ENCODE results near the gene CDK9.
"Not testable (repeated sequence)": the region's sequence is repeated elsewhere in the genome, so short reads cannot be mapped to it uniquely, and the experiment has no call there.

CDK9 gene

GRCh38 chr9:127780126-127780885, 5.5 kb upstream of the CDK9 start:
- no peak for DNase-seq (ENCODE audit: low read depth, low spot score)

- DNase-seq (ENCODE audit: low read depth, low spot score): not testable (repeated sequence)
Measured at GRCh38 chr9:127780909-127781308, 4.9 kb upstream of the CDK9 start.

- DNase-seq (ENCODE audit: low read depth, low spot score): no peak
Measured at GRCh38 chr9:127781806-127782205, 4.0 kb upstream of the CDK9 start.

GRCh38 chr9:127783111-127784008, 2.5 kb upstream of the CDK9 start:
- DNase-seq (ENCODE audit: low read depth, low spot score): no peak

- peak; percentile 92 for DNase-seq (ENCODE audit: low read depth, low spot score)
Measured at GRCh38 chr9:127785023-127785932, 556 bp upstream of the CDK9 start.

- DNase-seq (ENCODE audit: low read depth, low spot score): no peak
Measured at GRCh38 chr9:127786773-127787104, 905 bp downstream of the CDK9 start.

- DNase-seq (ENCODE audit: low read depth, low spot score): no peak
Measured at GRCh38 chr9:127788337-127789011, 2.6 kb downstream of the CDK9 start.

- DNase-seq (ENCODE audit: low read depth, low spot score): no peak
Measured at GRCh38 chr9:127789179-127789578, 3.3 kb downstream of the CDK9 start.

GRCh38 chr9:127790094-127790855, 4.4 kb downstream of the CDK9 start:
- DNase-seq (ENCODE audit: low read depth, low spot score): no peak

- no peak for DNase-seq (ENCODE audit: low read depth, low spot score)
Measured at GRCh38 chr9:127791085-127791484, 5.3 kb downstream of the CDK9 start.

- no peak for DNase-seq (ENCODE audit: low read depth, low spot score)
Measured at GRCh38 chr9:127792417-127793031, 6.7 kb downstream of the CDK9 start.

- no peak for DNase-seq (ENCODE audit: low read depth, low spot score)
Measured at GRCh38 chr9:127793093-127793708, 7.4 kb downstream of the CDK9 start.

GRCh38 chr9:127794001-127794791, 8.4 kb downstream of the CDK9 start:
- DNase-seq (ENCODE audit: low read depth, low spot score): no peak

GRCh38 chr9:127796225-127796813, 10.5 kb downstream of the CDK9 start:
- peak; percentile 41 for DNase-seq (ENCODE audit: low read depth, low spot score)

GRCh38 chr9:127796852-127797370, 11.1 kb downstream of the CDK9 start:
- peak; percentile 56 for DNase-seq (ENCODE audit: low read depth, low spot score)

GRCh38 chr9:127801955-127802575, 16.2 kb downstream of the CDK9 start:
- no peak for DNase-seq (ENCODE audit: low read depth, low spot score)

- peak; percentile 94 for DNase-seq (ENCODE audit: low read depth, low spot score)
Measured at GRCh38 chr9:127802576-127803443, 17.0 kb downstream of the CDK9 start, which contains the start of gene FPGS. FPGS (plus strand) TSS chr9:127802882; CDS start chr9:127802925, 43 bp downstream.
